Colonic mucosa (tissue), 4 donors: Measurements from ENCODE around the gene SMCR8. TPM values are rescaled to one million over a fixed set of nuclear protein-coding genes. Genes with fewer than 3 reads are reported as not detected.
"Not testable (repeated sequence)": the region's sequence is repeated elsewhere in the genome, so short reads cannot be mapped to it uniquely, and the experiment has no call there.

Experiments used
- DNase-seq: peaks from one replicate; pipeline ENCODE4 v3.0.0-alpha.2; 2020
- H3K27ac ChIP-seq: fragments of 200-600 bp; one replicate; pipeline ENCODE4 v1.8.0; 2021
- H3K27me3 ChIP-seq: fragments of 200-600 bp; one replicate; pipeline ENCODE4 v1.8.0; 2021
- H3K36me3 ChIP-seq: fragments of 200-600 bp; one replicate; pipeline ENCODE4 v1.8.0; 2021
- H3K4me1 ChIP-seq: fragments of 200-600 bp; one replicate; pipeline ENCODE4 v1.8.0; 2021; ENCODE audit warnings: mild to moderate bottlenecking
- H3K4me3 ChIP-seq: fragments of 200-600 bp; one replicate; pipeline ENCODE4 v1.8.0; 2021
- H3K9ac ChIP-seq, 2 donors: one replicate each; pipeline ENCODE4 v1.7.0; 2013; ENCODE audit warnings: control low read depth in 2 of 2, low read depth in 2 of 2, low read length in 2 of 2
- H3K9me3 ChIP-seq: fragments of 200-600 bp; one replicate; pipeline ENCODE4 v1.8.0; 2021
- CTCF ChIP-seq: fragments of 200-600 bp; IDR thresholded peaks from one replicate; pipeline ENCODE4 v1.8.0; 2022; ENCODE audit warnings: antibody characterized with exemption, mild to moderate bottlenecking
- intact Hi-C: fragments of 100-400 bp; cut with DNase I; formaldehyde crosslinking; loops from one replicate; pipeline ENCODE4 v1.14.1; 2022
- microRNA-seq: library from miRNA; unstranded; fragments of <30 nt; microRNA quantifications from one replicate; pipeline ENCODE4, GENCODE V29; 2019
- total RNA-seq, 2 donors: library from RNA; stranded (reverse); fragmentation: NEBNext Ultra II Directional in 1 of 2; extraction: Animal tissue kit (Norgen Biotek cat#: 25700) in 1 of 2; gene quantifications; one replicate each; pipeline ENCODE4 v1.2.1, GENCODE V29; 2021
- donor health status: healthy.
- donor health status: DM: no; HTN: no; CAD: no.
- donor health status: DM: no; HTN: no; CAD: no.

Gene SMCR8
- total RNA-seq, 2 donors from 2014 or later: 20.5 to 21.4 TPM

GRCh38 chr17:18371455-18371854 is 56.4 kb downstream of the SMCR8 start:
- Histone ChIP-seq H3K27ac (no peak overlapping the region), H3K9me3 (no peaks in the 10 kb centered on the region), H3K9ac (no peak overlapping the region), H3K36me3 (no peaks in the 10 kb centered on the region), H3K27me3 (no peaks in the 10 kb centered on the region), H3K4me3 (no peak overlapping the region), H3K4me1 (no peaks in the 10 kb centered on the region)
- intact Hi-C loops: no loop called here
- TF ChIP-seq CTCF: no peak
- no peak for DNase-seq

GRCh38 chr17:18373181-18373580 is 58.1 kb downstream of the SMCR8 start:
- not testable (repeated sequence) for DNase-seq

GRCh38 chr17:18374216-18374615 is 59.1 kb downstream of the SMCR8 start:
- no peaks in the 10 kb centered on the region for H3K36me3 ChIP-seq
- no peaks in the 10 kb centered on the region for H3K27me3 ChIP-seq
- peaks cover 4% of the 10 kb centered on the region for H3K4me1 ChIP-seq
- no peaks in the 10 kb centered on the region for H3K9me3 ChIP-seq
- no peak overlapping the region for H3K4me3 ChIP-seq
- no peak overlapping the region for H3K9ac ChIP-seq
- no peak for TF ChIP-seq CTCF
- no peak for DNase-seq
- intact Hi-C loops: no loop called here
- H3K27ac ChIP-seq: no peak overlapping the region

More at GRCh38 chr17:18373181-18373580, 58.1 kb downstream of the SMCR8 start:
- H3K9ac ChIP-seq, intact Hi-C loops, H3K27ac ChIP-seq, H3K9me3 ChIP-seq, H3K4me1 ChIP-seq, H3K27me3 ChIP-seq, H3K36me3 ChIP-seq, H3K4me3 ChIP-seq: not testable (repeated sequence)

Small RNAs within 50 kb of the gene (microRNA-seq; reads per million reads assigned to microRNA genes)
- gene MIR6778: not detected

Other genes with a start within 250 kb of the SMCR8 start
- gene DRG2, start 227.3 kb upstream of the SMCR8 start, total RNA-seq: 10 to 100 TPM; 25.6 to 36.9 TPM
- 1 to 10 TPM; 1.1 to 1.4 TPM for gene MYO15A, start 206.5 kb upstream of the SMCR8 start, total RNA-seq
- 100 to 1,000 TPM in 1 of 2 donors, 10 to 100 TPM in 1; 94.8 to 130 TPM for gene ALKBH5, start 131.5 kb upstream of the SMCR8 start, total RNA-seq
- gene LLGL1, start 89.7 kb upstream of the SMCR8 start, total RNA-seq: 10 to 100 TPM in 1 of 2 donors, 1 to 10 TPM in 1; 7.8 to 13.1 TPM
- 100 to 1,000 TPM; 263 to 293 TPM for gene FLII, start 56.6 kb upstream of the SMCR8 start, total RNA-seq
- gene MIEF2, start 54.6 kb upstream of the SMCR8 start, total RNA-seq: 10 to 100 TPM; 13.2 to 15.3 TPM
- gene TOP3A, start 299 bp upstream of the SMCR8 start, total RNA-seq: 10 to 100 TPM; 27.2 to 45.4 TPM
- gene SHMT1, start 48.3 kb downstream of the SMCR8 start, total RNA-seq: 10 to 100 TPM; 41.4 to 58.0 TPM
- gene EVPLL, start 62.5 kb downstream of the SMCR8 start, total RNA-seq: under 1 TPM; 0.25 to 0.69 TPM
- 10 to 100 TPM; 24.5 to 60.9 TPM for gene LGALS9C, start 161.5 kb downstream of the SMCR8 start, total RNA-seq